Sciatic nerve (tissue), 2 donors: ENCODE data around the gene PARP15. TPM values are rescaled to one million over a fixed set of nuclear protein-coding genes. Genes with fewer than 3 reads are reported as not detected.
"Not testable (repeated sequence)": the region's sequence is repeated elsewhere in the genome, so short reads cannot be mapped to it uniquely, and the experiment has no call there.

Experiments used
- ATAC-seq: fragments of 200-7000 bp; cut with Tn5 transposase; one replicate; pipeline ENCODE4 v1.9.1; 2020; ENCODE audit warnings: mild to moderate bottlenecking, moderate library complexity
- DNase-seq: peaks from one replicate; pipeline ENCODE4 v3.0.0-alpha.2; 2020; ENCODE audit warnings: low spot score
- intact Hi-C: fragments of 100-400 bp; cut with DNase I; formaldehyde crosslinking; loops from one replicate; pipeline ENCODE4 v1.14.2; 2022
- total RNA-seq: library from RNA; stranded (reverse); fragmentation: NEBNext Ultra II Directional; extraction: Animal tissue kit (Norgen Biotek cat#: 25700); gene quantifications from one replicate; pipeline ENCODE4 v1.2.1, GENCODE V29; 2021
- donor health status: DM: no; HTN: no; CAD: no.
- donor health status: DM: no; HTN: no; CAD: no.

Gene PARP15
- total RNA-seq, 1 donor from 2014 or later = 3.3 TPM

GRCh38 chr3:122564155-122564912 lies 13.1 kb upstream of the PARP15 start, which contains the start of the genes DTX3L and PARP9:
Gene DTX3L, plus strand, starts transcription at chr3:122564338. Its CDS starts 89 bp downstream, at chr3:122564427.
Gene PARP9, minus strand, starts transcription at chr3:122564300. Its CDS starts 4,680 bp downstream, at chr3:122559620.
- intact Hi-C loops = loop anchor here (5.0 kb wide), 1 partner anchor 118 kb away; the partner anchor contains the start of gene PARP14
- peak; percentile 98 for ATAC-seq
- peak; percentile 89 for DNase-seq

- intact Hi-C loops = not testable (repeated sequence)
Measured at GRCh38 chr3:122568131-122568530, 9.3 kb upstream of the PARP15 start.

GRCh38 chr3:122568755-122569154 lies 8.7 kb upstream of the PARP15 start:
- no peak for ATAC-seq
- no peak for DNase-seq
- intact Hi-C loops = no loop called here

More at GRCh38 chr3:122568131-122568530, 9.3 kb upstream of the PARP15 start:
- ATAC-seq, DNase-seq: not testable (repeated sequence)

- ATAC-seq = peak; percentile 21
- no peak for DNase-seq
- intact Hi-C loops = no loop called here
Measured at GRCh38 chr3:122572940-122573412, 4.5 kb upstream of the PARP15 start.

- intact Hi-C loops = no loop called here
- no peak for ATAC-seq
Measured at GRCh38 chr3:122576174-122576940, 1.1 kb upstream of the PARP15 start.

GRCh38 chr3:122578069-122578740 lies 755 bp downstream of the PARP15 start:
- intact Hi-C loops = no loop called here

More at GRCh38 chr3:122576174-122576940, 1.1 kb upstream of the PARP15 start:
- no peak for DNase-seq

GRCh38 chr3:122580470-122580869 lies 3.0 kb downstream of the PARP15 start:
- ATAC-seq = no peak
- intact Hi-C loops = no loop called here
- DNase-seq = no peak

More at GRCh38 chr3:122578069-122578740, 755 bp downstream of the PARP15 start:
- no peak for DNase-seq
- no peak for ATAC-seq

GRCh38 chr3:122581622-122582021 lies 4.2 kb downstream of the PARP15 start:
- ATAC-seq (no peak), DNase-seq (no peak)
- intact Hi-C loops = no loop called here

- DNase-seq (no peak), ATAC-seq (no peak)
- intact Hi-C loops = no loop called here
Measured at GRCh38 chr3:122582390-122582789, 4.9 kb downstream of the PARP15 start.

- intact Hi-C loops = no loop called here
- ATAC-seq = no peak
- DNase-seq = no peak
Measured at GRCh38 chr3:122586098-122586497, 8.6 kb downstream of the PARP15 start.

- DNase-seq (no peak), ATAC-seq (no peak)
- intact Hi-C loops = no loop called here
Measured at GRCh38 chr3:122586773-122587485, 9.5 kb downstream of the PARP15 start.

GRCh38 chr3:122587572-122587971 lies 10.1 kb downstream of the PARP15 start:
- ATAC-seq (no peak), DNase-seq (no peak)
- intact Hi-C loops = no loop called here

GRCh38 chr3:122589297-122589696 lies 11.8 kb downstream of the PARP15 start:
- intact Hi-C loops = no loop called here
- ATAC-seq (no peak), DNase-seq (no peak)

GRCh38 chr3:122590610-122591009 lies 13.2 kb downstream of the PARP15 start:
- intact Hi-C loops = no loop called here
- ATAC-seq = no peak
- DNase-seq = no peak

- no peak for ATAC-seq
- DNase-seq = no peak
- intact Hi-C loops = no loop called here
Measured at GRCh38 chr3:122594025-122594424, 16.6 kb downstream of the PARP15 start.

- intact Hi-C loops = no loop called here
- no peak for ATAC-seq
- no peak for DNase-seq
Measured at GRCh38 chr3:122598151-122598550, 20.7 kb downstream of the PARP15 start.

GRCh38 chr3:122598556-122598955 lies 21.1 kb downstream of the PARP15 start:
- ATAC-seq (no peak), DNase-seq (no peak)
- intact Hi-C loops = no loop called here

GRCh38 chr3:122602011-122602710 lies 24.7 kb downstream of the PARP15 start:
- no peak for DNase-seq
- intact Hi-C loops = no loop called here
- no peak for ATAC-seq
